DOHH2 (cell line): ENCODE measurements around the gene LAMTOR1.

Experiments used
- H3F3A ChIP-seq: fragments of 200-600 bp; sonication (generic), shearing (Covaris generic); 2 replicates; pipeline ENCODE4 v1.6.0; 2016; ENCODE audit warnings: antibody characterized with exemption, mild to moderate bottlenecking; ENCODE audit not compliant: control insufficient read depth, insufficient read depth
- H3K27ac ChIP-seq: fragments of 200-600 bp; sonication (generic); 2 replicates; pipeline ENCODE4 v1.5.1; 2014; ENCODE audit warnings: low read depth, mild to moderate bottlenecking, low read length, moderate library complexity
- H3K27me3 ChIP-seq: fragments of 200-600 bp; sonication (generic); 2 replicates; pipeline ENCODE4 v1.6.1; 2014; ENCODE audit warnings: mild to moderate bottlenecking, low read length, mixed read lengths; ENCODE audit not compliant: control insufficient read depth
- H3K36me3 ChIP-seq: fragments of 200-600 bp; sonication (generic); 2 replicates; pipeline ENCODE4 v1.6.1; 2014; ENCODE audit warnings: mild to moderate bottlenecking, low read length, moderate library complexity, mixed read lengths; ENCODE audit not compliant: control insufficient read depth
- H3K4me1 ChIP-seq: fragments of 200-600 bp; sonication (generic); 2 replicates; pipeline ENCODE4 v1.6.1; 2014; ENCODE audit warnings: mild to moderate bottlenecking, low read length, mixed read lengths; ENCODE audit not compliant: control insufficient read depth
- H3K4me2 ChIP-seq: fragments of 200-600 bp; sonication (generic); 2 replicates; pipeline ENCODE4 v1.6.0; 2014; ENCODE audit warnings: mild to moderate bottlenecking, low read length, moderate library complexity
- H3K4me3 ChIP-seq: fragments of 200-600 bp; sonication (generic); 2 replicates; pipeline ENCODE4 v1.5.1; 2014; ENCODE audit warnings: mild to moderate bottlenecking, low read length, mixed read lengths
- H3K79me2 ChIP-seq: fragments of 200-600 bp; sonication (generic); 2 replicates; pipeline ENCODE4 v1.6.1; 2014; ENCODE audit warnings: mild to moderate bottlenecking, low read length, mixed read lengths; ENCODE audit not compliant: control insufficient read depth
- H3K9me2 ChIP-seq: fragments of 200-600 bp; sonication (generic); replicated peaks from 2 replicates; pipeline ENCODE4 v1.6.1; 2014; ENCODE audit warnings: mild to moderate bottlenecking, low read length, mixed read lengths; ENCODE audit not compliant: control insufficient read depth
- H3K9me3 ChIP-seq: fragments of 200-600 bp; sonication (generic); 2 replicates; pipeline ENCODE4 v1.6.1; 2014; ENCODE audit warnings: antibody characterized with exemption, low read length, mixed read lengths; ENCODE audit not compliant: control insufficient read depth, insufficient read depth
- H4K20me1 ChIP-seq: fragments of 200-600 bp; sonication (generic); 2 replicates; pipeline ENCODE4 v1.6.0; 2014; ENCODE audit warnings: low read depth, mild to moderate bottlenecking, antibody characterized with exemption, low read length, moderate library complexity; ENCODE audit not compliant: control insufficient read depth, insufficient read depth
- EZH2phosphoT487 ChIP-seq: fragments of 200-600 bp; sonication (generic); IDR thresholded peaks from 2 replicates; pipeline ENCODE4 v1.6.1; 2017; ENCODE audit warnings: borderline replicate concordance, mild to moderate bottlenecking, antibody characterized with exemption, low read length, moderate library complexity, mixed read lengths
- TF ChIP-seq, protein P1 (sequence below): fragments of 200-600 bp; sonication (generic); IDR thresholded peaks from one replicate; pipeline ENCODE4 v1.5.1; 2014; ENCODE audit warnings: antibody characterized with exemption, mild to moderate bottlenecking, low read depth, low read length; ENCODE audit not compliant: poor library complexity, severe bottlenecking

The LAMTOR1 gene

GRCh38 chr11:72123117-72123653 is 20.1 kb upstream of the LAMTOR1 start:
- H4K20me1 ChIP-seq = no peaks in the 10 kb centered on the region
- no peak for TF ChIP-seq EZH2phosphoT487
- TF ChIP-seq, protein P1, sequence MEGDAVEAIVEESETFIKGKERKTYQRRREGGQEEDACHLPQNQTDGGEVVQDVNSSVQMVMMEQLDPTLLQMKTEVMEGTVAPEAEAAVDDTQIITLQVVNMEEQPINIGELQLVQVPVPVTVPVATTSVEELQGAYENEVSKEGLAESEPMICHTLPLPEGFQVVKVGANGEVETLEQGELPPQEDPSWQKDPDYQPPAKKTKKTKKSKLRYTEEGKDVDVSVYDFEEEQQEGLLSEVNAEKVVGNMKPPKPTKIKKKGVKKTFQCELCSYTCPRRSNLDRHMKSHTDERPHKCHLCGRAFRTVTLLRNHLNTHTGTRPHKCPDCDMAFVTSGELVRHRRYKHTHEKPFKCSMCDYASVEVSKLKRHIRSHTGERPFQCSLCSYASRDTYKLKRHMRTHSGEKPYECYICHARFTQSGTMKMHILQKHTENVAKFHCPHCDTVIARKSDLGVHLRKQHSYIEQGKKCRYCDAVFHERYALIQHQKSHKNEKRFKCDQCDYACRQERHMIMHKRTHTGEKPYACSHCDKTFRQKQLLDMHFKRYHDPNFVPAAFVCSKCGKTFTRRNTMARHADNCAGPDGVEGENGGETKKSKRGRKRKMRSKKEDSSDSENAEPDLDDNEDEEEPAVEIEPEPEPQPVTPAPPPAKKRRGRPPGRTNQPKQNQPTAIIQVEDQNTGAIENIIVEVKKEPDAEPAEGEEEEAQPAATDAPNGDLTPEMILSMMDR = no peak
- H3K4me3 ChIP-seq = no peak overlapping the region
- no peaks in the 10 kb centered on the region for H3K36me3 ChIP-seq
- no peak overlapping the region for H3K27ac ChIP-seq
- H3K4me1 ChIP-seq = no peaks in the 10 kb centered on the region
- H3K4me2 ChIP-seq = no peak overlapping the region
- peaks cover 25% of the 10 kb centered on the region for H3K9me3 ChIP-seq
- H3K27me3 ChIP-seq = no peaks in the 10 kb centered on the region
- no peaks in the 10 kb centered on the region for H3K9me2 ChIP-seq
- no peaks in the 10 kb centered on the region for H3F3A ChIP-seq
- no peaks in the 10 kb centered on the region for H3K79me2 ChIP-seq

DNA sequence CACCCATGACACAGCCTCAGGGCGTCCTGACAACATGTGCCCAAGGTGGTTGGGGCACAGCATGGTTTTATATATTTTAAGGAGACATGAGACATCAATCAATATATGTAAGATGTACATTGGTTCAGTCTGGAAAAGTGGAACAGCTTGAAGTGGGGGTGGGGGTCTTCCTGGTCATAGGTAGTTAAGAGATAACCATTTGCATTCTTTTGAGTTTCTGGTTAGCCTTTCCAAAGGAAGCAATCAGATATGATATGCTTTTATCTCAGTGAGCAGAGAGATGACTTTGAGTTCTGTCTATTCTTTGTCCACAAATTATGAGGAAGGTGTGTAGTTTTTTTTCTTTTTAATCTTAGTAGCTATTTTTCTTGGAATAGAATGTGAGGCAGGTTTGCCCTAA is 19.5 kb upstream of the LAMTOR1 start:
- no peak for TF ChIP-seq EZH2phosphoT487
- TF ChIP-seq, protein P1 = no peak

GRCh38 chr11:72120930-72121329 is 17.8 kb upstream of the LAMTOR1 start:
- H3K79me2 ChIP-seq = no peaks in the 10 kb centered on the region
- peaks cover 14% of the 10 kb centered on the region for H3K9me3 ChIP-seq
- no peaks in the 10 kb centered on the region for H3F3A ChIP-seq
- H4K20me1 ChIP-seq = no peaks in the 10 kb centered on the region
- no peaks in the 10 kb centered on the region for H3K27me3 ChIP-seq
- no peak overlapping the region for H3K4me3 ChIP-seq
- no peaks in the 10 kb centered on the region for H3K9me2 ChIP-seq
- H3K27ac ChIP-seq = no peak overlapping the region
- H3K4me2 ChIP-seq = no peak overlapping the region
- no peak for TF ChIP-seq EZH2phosphoT487
- TF ChIP-seq, protein P1 = no peak
- no peaks in the 10 kb centered on the region for H3K36me3 ChIP-seq
- H3K4me1 ChIP-seq = no peaks in the 10 kb centered on the region

More for the DNA sequence above, 19.5 kb upstream of the LAMTOR1 start:
- H3K9me2 ChIP-seq = no peaks in the 10 kb centered on the region
- H4K20me1 ChIP-seq = no peaks in the 10 kb centered on the region
- H3K79me2 ChIP-seq = no peaks in the 10 kb centered on the region
- H3K9me3 ChIP-seq = peaks cover 20% of the 10 kb centered on the region
- H3K27me3 ChIP-seq = no peaks in the 10 kb centered on the region
- H3K27ac ChIP-seq = no peak overlapping the region
- H3K36me3 ChIP-seq = no peaks in the 10 kb centered on the region
- H3K4me1 ChIP-seq = no peaks in the 10 kb centered on the region
- no peak overlapping the region for H3K4me2 ChIP-seq
- no peak overlapping the region for H3K4me3 ChIP-seq
- no peaks in the 10 kb centered on the region for H3F3A ChIP-seq
